Activated effector memory CD4-positive, alpha-beta T cell treated with Interleukin-2 at 50 U/mL for 16 hours (primary cell): Measurements from ENCODE around the gene EPYC.
"Not testable (repeated sequence)": the region's sequence is repeated elsewhere in the genome, so short reads cannot be mapped to it uniquely, and the experiment has no call there.

Experiments used
- DNase-seq: peaks from one replicate; pipeline ENCODE4 v3.0.0-alpha.2; 2020

Gene EPYC

DNA sequence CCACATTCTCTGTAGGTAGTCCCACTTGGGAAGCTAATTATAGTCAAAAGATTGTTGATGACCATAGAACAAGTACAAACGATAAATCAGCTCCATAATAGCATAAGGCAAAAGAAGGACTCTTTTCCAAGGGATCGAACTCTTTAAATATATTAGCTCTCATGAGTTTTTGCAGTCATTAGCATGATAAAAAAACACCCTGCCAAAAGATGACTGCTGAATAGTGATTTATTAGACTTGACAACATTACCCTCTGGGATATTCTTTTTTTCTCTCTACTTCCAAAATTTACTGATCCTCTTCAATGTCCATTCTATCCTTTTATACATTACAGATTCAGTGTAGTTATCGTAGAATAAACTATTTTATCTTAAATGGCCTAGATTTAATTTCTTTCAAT, 14.2 kb downstream of the EPYC start:
- DNase-seq = no peak

DNA sequence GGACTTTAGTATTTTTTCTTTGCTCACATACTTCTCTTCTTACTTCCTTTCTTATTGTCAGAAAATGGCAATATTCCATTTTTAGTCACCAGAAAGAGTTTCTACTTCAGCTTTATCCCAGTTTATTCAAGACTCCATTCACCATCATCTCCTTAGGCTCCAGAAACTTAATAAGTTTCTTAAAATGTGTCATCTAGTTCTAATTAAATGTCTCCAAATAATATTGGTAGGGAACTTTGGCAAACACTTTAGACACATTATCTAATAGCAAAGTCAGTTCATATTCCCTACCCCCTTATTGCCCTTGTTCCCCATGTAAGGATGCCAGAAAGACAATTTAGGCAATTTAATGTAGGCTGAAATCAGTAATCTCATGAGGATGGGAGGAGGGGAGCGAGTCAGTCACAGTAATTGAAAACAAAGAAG, 15.1 kb downstream of the EPYC start:
- DNase-seq = no peak

DNA sequence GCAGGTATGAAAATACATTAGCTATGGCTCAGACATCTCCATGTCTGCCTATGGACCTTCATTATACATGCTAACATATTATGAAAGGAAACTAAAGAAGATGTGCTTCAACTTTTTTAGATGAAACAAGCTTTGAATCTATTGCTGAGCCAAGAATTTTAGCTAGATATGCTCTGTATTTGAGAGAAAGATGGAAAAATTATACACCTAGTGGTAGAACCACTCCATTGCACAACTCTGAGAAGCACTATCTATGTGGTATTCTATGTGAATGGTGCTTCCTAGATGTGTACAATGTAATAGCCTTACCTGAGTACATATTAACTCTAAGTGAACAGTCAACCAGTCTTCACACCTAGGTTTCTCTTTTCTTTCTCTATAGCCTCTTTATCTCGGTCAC, 17.3 kb downstream of the EPYC start:
- DNase-seq = no peak

DNA sequence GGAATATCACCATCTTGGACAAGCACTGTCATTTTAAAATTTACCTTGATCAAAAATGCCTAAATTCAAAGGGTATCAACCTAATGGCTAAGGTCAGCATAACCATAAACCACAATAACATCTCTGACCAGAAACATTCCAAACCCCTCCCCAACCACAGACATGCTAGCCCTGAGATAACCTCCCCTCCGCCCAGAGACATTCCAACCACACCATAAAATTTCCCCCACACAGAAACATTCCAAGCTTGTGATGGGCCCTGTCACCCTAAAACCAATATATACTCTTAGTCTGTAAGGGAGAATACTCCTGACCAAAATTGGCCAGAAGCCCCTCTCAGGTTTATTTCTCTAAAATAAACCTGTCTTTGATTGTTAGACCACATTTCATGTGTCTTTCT, 17.7 kb downstream of the EPYC start:
- no peak for DNase-seq

DNA sequence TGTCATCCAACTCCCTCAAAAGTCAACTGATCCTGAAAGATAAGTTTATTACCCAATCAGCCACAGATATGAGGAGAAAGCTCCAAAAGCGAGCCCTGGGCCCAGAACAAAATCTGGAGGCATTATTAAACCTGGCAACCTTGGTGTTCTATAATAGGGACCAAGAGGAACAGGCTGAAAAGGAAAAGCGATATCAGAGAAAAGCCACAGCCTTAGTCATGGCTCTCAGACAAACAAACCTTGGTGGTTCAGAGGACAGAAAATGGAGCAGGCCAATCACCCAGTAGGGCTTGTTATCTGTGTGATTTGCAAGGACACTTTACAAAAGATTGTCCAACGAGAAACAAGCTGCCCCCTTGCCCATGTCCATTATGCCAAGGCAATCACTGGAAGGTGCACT, 19.4 kb downstream of the EPYC start:
- DNase-seq = not testable (repeated sequence)

DNA sequence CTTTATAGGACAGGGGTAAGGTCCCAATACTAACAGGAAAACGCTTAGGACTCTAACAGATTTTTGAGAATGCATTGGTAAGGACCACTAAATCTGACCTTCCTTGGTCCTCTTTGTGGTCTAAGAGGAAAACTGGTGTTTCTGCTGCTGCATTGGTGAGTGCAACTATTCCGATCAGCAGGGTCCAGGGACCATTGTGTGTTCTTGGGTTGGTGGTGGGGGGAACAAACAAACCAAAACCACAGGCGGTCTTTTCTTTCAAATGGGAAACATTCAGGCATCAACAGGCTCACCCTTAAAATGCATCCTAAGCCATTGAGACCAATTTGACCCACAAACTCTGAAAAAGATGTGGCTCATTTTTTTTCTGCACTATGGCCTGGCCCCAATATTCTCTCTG, 20.7 kb downstream of the EPYC start:
- no peak for DNase-seq

DNA sequence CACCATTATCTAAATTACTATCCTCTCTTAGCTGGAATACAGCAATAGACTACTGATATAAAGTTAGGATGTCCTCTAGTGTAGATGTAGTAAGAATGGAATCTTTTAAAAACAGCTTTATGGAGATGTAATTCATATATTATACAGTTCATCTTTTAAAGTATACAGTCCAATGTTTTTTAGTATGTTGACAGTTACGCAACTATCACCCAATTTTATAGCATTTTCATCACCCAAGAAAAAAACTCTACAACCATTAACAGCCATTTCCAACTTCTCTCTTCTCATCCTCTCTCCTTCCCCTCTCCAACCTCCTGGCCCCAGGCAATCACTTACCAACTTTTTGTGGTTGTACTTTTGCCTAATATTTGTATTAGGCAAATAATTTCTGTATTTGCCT, 22.6 kb downstream of the EPYC start:
- DNase-seq = no peak

DNA sequence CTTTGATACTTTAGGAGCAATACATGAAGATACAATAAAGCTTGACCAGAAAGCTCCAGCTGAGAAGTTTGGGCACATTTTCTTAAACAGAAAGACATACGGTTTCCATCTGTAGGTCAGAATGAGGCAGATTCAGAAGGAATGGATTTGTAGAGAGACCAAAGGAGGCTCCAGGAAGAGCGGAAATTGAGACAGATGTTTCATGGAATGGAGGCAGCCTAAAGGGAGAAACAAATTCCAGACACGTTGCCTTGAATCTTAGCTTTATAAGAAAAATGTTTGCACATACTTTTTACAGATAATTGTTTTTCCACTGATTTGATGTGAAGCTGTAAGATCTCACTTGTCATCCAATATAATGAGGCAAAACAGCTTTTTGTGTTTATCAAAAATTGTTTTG, 24.8 kb downstream of the EPYC start:
- no peak for DNase-seq

DNA sequence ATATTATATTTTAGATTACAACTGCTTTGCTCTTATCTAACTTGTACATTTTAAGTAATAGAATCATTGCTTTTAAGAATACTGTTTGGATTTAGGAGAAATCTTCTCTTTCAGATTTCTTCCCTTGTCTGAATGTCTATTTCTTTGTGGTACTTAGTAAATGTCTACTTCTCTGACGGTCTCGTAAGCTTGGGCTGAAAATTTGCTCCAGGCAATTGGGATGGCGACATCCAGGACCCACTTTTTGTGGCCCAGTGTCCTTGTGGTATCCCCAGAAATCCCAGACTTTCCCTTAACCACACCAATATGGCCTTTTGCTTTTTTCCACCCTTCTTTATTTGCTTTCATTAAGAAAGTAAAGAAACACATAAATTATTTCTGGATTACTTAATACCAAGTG, 25.8 kb downstream of the EPYC start:
- no peak for DNase-seq

DNA sequence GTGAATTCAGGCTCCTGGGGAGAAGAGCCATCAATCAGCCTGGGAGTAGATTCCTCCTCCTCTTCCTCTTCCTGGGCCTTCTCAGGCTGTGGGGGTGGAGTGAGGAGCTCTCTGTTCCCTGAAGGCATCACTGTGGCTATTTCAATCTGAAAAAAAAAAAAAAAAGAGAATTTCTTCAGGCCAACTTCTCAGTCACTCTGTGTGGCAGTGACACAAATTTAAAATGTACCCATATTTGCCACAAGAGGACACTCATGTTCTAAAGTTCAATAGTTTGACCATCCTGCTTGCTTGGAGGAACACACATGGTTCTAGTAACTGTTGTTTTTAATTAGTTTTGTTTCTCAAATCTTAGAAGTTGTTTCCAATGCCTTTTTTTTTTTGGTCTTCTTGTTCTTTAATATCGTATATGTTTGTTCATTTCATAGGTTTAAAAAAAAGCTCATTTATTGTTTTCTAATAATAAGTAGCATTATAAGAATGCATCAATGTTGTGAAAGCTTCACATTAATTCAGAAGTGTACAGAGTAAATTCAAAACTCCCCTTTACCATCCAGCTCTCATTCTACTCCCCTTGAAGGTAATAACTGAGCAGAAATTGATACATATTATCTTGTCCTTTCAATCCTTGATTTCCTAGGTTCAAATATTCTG, 26.5 kb downstream of the EPYC start:
- no peak for DNase-seq

DNA sequence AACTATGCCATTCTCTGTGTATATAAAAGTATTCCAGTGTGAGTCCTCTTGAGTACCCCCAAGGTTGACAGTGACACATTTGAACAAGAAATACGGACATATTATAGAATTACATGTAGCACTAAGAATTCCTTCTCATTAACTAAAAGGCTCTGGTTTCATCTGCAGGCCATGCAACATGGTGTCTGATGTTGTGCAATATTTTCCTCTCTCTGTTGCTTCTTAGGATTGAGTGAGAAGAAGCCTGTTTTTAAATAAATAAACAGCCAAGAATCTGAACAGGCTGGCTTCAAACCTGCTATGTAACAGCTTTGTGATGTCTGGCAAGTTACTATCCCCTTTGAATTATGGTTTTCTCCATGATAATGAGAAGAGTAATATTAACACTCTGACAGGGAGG, 27.5 kb downstream of the EPYC start:
- no peak for DNase-seq

DNA sequence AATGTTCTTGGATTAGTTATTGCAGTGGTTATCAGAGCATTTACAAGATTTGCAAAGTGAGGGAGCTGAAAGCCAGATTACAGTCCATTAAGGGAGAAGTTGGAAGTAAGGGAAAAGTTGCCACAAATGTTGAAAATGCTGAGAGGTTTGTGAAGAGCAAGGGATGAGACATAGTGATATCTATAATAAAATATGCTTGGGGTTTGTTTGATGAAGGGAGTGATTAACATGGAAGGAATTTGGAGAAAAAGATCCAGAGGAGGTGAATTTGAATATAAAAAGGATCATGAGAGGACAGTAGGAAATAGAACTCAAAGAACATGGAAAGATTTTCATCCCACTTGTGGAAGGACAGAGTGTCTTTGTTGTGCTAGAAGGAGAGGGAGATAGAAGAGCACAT, 30.5 kb downstream of the EPYC start:
- no peak for DNase-seq

DNA sequence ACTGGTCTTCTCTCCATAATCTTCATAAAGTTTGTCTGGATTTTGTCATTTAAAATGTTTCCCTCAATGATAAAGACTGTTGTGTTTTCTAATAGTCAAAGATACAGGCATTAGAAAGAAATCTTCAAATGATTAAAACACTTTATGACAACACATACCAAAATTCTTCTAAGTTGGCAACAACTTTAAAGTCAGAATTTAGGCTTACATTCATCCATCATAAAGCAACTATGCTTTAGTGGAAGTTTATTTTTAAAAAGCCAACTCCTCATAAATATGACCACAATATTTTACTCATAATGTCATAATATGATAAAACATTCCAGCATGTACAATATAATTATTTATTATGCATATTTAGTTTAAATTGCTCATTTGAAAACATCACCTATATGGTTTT, 32.5 kb downstream of the EPYC start:
- no peak for DNase-seq

DNA sequence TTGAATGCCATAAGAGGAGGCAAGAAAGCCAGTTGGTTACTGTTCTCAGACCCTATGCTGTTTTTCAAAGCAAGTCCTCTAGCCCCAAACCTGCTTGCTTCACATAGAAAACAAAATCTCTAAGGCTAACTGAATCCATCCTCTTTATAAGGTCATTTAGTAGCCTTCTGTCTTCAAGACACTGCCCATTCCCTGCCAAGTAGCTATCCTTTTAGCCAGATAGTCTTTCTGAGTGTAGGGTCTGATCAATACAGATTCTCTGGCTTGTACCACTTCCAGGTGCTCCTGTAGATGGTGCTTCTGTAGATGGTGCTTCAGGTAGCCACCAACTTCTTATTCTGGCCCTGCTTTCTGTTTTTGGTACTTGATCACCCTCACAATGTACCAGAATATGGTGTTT, 33.9 kb downstream of the EPYC start:
- DNase-seq = no peak

DNA sequence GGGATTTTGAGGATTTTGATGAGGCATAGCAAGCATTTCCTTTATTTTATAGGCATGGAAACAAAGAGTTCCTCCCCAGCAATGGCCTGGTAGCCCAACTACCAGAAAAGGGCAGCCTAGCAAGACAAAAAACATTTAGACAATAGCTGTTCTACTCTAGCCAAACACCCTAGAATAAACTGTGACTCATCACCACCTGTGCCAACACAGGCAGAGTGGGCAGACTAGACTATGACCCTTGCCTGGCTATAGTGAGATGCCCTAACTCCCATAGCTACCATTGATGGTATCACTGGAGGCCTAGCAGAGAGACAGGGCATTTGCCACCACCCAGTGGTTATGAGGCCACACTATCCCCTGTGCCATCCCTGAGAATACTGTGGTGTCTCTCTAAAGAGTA, 34.3 kb downstream of the EPYC start:
- no peak for DNase-seq

DNA sequence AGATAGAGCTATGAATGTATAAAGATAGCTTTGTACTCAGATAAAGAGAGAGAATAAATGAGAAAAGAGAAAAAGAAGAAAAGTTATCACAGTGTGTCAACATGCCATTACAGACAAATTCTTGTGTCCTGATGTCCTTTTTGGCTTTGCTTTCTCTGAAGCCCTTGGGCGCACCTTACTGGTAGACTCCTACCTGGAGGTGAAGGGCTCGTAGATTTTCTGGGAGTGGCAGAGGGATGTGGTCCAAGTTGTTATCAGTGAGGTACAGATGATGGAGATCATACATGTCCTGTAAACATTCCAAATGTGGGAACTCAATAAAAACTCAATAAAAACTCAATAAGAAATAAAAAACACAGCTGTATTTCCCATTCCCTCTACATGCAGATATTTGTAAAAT, 34.9 kb downstream of the EPYC start:
- no peak for DNase-seq

DNA sequence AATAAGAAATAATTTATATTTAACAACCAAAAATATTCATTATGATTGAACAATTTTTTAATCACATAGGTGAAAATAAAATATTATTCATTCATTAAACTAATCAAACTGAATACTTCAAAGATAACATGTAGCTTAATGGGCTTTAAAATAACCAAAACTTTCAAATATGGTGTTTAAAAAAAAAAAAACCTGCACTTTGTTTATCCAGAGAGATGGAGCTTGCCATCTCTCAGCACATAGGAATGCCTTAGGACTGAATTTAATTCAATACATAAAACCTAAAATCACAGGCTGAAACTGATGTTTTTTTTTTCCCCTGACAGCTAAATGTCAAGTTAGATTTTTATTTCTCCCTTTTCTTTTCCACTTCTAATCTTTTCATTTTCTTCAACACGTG, 35.4 kb downstream of the EPYC start:
- no peak for DNase-seq

DNA sequence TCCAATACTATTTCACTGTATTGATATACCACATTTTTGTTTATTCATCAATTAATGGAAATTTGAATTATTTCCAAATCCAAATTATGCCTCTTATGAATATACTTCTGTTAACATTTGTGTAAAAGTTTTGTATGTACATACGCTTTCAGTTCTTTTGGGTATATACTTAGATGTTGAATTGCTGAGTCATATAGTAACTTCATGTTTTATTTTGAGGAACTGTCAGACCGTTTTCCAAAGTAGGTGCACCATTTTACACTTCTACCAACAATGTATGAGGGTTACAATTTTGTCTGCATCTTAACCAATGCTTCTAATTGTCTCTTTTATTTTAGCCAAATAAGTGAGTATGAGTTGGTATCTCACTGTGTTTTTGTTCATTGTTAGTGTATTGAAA, 39.6 kb downstream of the EPYC start:
- DNase-seq = no peak

DNA sequence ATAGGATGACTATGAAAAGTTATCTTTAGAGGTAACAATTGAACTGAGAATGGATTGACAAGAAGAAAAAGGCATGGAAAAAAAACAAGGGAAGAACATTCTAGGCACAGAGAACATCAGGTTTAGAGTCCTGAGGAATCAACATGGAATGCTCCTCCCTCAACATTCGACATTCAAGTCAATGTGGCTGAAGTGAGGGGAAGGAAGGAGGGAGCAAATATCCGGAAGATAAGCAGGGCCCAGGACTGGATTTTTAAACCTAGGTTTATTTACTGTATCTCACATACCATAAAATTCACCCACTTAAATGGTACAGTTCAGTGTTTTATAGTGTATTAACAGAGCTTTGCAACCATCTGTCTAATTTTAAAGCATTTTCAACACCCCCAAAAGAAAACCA, 40.2 kb downstream of the EPYC start:
- DNase-seq = no peak

DNA sequence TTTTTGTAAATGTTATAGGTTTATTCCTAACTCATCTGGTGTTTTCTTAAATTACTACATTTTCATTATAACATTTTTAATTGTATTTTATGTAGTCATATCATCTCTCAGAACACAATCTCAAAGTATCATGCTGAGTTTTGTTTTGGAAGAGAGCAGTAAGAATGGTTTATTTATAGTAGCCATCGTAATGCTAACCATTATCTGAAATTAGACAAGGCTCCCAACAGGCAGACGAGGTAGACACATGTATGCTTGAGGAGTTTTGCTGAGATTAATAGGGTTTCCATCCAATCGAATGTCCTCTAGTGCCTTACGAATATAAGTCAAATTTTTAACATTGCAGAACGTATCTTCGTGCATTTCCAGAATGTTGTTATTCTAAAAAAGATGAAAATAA, 40.8 kb downstream of the EPYC start:
- no peak for DNase-seq

DNA sequence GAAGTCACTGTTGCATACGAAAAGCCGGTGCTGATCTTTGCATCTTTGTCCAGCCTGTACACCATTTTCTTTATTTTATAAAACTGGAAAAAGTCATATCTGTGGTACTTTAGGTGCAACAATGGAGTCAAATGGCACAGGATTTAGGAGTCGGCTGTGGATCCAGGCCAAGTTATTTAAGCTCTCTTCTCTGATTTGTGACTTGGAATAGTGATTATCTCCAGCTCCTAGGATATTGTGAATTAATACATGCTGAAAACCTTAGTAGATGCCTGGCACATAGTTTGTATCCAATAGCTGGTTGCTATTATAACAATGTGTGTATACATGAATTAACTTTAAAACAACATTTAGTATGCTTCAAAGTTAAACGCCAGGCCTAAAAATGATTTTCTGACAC, 43.6 kb downstream of the EPYC start:
- no peak for DNase-seq

DNA sequence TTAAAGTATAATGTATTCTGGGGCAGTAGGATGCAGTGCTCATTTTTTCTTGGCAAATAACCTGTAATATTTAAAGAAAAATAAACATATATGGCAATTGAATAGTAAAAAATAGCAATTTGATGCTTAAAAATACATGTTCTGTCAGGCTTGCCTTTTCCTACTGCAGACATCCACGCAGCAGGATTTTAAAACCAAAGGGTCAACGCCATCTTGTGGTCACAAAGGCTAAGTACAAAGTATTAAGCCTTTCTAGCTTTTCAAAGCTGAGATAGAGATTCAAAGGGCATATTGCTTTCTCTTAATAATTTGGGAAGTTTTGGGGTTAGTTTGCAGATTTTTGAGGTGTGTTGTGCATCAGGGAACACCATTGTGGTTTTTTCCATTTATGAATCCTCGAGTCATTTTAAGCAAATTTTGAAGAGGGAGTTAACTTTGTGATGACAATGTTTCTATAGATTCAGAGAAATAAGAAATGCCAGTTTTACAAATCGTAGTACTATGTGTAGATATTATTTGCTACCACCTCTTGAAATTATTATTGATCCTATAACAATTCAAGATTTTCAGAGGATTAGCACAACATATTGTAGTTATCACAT, 45.1 kb downstream of the EPYC start:
- no peak for DNase-seq

DNA sequence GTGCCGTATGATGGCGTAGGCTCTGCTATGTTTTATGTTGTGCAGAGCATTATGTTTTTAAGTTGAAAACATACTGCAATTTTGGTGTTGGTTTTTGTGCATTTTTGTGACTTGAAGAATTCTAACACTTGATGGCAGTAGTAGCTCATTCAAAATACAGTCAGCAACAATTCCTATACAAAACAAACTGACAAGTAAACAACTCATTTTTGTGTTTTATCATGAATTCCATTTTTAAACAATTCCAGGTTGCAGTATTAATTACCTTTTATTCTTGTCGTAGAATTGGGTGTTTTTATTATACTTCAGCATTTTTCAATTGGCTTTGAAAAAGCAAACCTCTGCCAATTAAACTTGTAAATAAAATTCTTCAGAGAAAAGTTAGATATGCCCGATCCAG, 45.7 kb downstream of the EPYC start:
- DNase-seq = no peak

DNA sequence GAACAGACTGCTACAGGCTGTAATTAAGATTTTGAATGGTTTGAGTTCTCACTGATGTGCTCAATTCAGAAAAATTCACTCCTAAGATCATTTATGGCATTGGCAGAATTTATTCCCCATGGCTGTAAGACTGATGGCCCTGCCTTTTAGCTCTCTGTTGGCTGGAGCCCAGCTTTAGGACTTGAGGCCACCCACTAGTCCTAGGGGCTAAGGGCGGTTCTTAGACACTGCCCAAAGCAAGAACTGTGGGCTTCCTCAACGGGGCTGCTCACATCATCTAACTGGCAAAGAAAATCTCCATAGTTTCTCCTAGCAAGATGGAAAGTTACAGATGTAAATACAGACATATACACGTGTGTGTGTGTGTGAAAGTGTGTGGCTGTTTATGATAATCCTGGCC, 46.4 kb downstream of the EPYC start:
- DNase-seq = no peak

DNA sequence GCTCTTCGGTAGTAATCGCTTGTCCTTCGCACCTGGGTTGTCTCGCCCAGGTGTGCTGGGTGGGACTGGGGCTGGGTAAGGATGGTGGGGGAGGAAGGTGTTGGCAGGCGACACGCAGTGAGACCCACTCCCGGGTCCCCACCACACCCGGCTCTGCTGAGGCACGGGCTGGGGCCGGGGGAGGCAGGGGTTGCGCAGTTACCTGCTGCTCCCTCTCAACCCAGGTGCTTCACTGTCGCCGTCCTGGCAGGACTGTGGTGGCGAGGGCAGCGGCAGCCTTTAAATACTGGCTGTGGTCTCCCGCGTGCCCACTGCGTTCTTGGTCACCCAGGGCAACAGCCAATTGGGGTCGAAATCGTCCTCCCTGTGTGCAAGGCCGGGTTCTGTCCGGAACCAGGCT, 49.9 kb downstream of the EPYC start, which contains the start of gene CCER1:
Gene CCER1 (minus strand): TSS at position 256 of the 400 bp plus-strand sequence. CDS start 434 bp downstream, outside the sequence.
- DNase-seq = no peak
